Measurements from ENCODE around the gene POLR2E. TPM values are rescaled to one million over a fixed set of nuclear protein-coding genes. Genes with fewer than 3 reads are reported as not detected.

POLR2E gene
- polyA plus RNA-seq, 1 donor from 2014 or later: 172 TPM

GRCh38 chr19:1136201-1136600, 41.0 kb upstream of the POLR2E start:
- no peaks in the 10 kb centered on the region for H3K9me3 ChIP-seq (ENCODE audit: low read length)
- H3K4me2 ChIP-seq (ENCODE audit: low read length): no peak overlapping the region
- H2AFZ ChIP-seq (ENCODE audit: low read depth, low read length): no peak overlapping the region
- no peaks in the 10 kb centered on the region for H3K79me2 ChIP-seq (replicated peaks; ENCODE audit: insufficient read depth, low read length)
- H3K9ac ChIP-seq (ENCODE audit: low read length): no peak overlapping the region
- no peak for TF ChIP-seq EZH2 (IDR thresholded peaks at IDR 0.05; ENCODE audit: borderline replicate concordance, insufficient read depth, low read length, poor library complexity, severe bottlenecking)
- no peak for TF ChIP-seq TAF1 (IDR thresholded peaks at IDR 0.05; ENCODE audit: low read depth)
- TF ChIP-seq EP300 (conservative IDR thresholded peaks at IDR 0.05; ENCODE audit: poor library complexity, severe bottlenecking): no peak
- TF ChIP-seq SMC3 (conservative IDR thresholded peaks at IDR 0.05; ENCODE audit: poor library complexity): no peak
- no peak for TF ChIP-seq CTCF (IDR thresholded peaks at IDR 0.05; ENCODE audit: poor library complexity, severe bottlenecking)
- no peak for TF ChIP-seq REST (IDR thresholded peaks at IDR 0.05; ENCODE audit: borderline replicate concordance)
- TF ChIP-seq POLR2AphosphoS5 (IDR thresholded peaks at IDR 0.05): no peak
- TF ChIP-seq MXI1 (conservative IDR thresholded peaks at IDR 0.05; ENCODE audit: poor library complexity, severe bottlenecking): no peak
- no peak for TF ChIP-seq RAD21 (conservative IDR thresholded peaks at IDR 0.05)
- H3K36me3 ChIP-seq (ENCODE audit: insufficient read depth, low read length): no peaks in the 10 kb centered on the region
- H3F3A ChIP-seq (ENCODE audit: insufficient read depth, low read length, poor library complexity, severe bottlenecking): no peaks in the 10 kb centered on the region
- H3K27me3 ChIP-seq (ENCODE audit: insufficient read depth, low read depth, low read length): no peaks in the 10 kb centered on the region
- H3K4me3 ChIP-seq (ENCODE audit: low read length): no peak overlapping the region
- H4K20me1 ChIP-seq (ENCODE audit: insufficient read depth): no peaks in the 10 kb centered on the region
- H3K27ac ChIP-seq (ENCODE audit: low read length): no peak overlapping the region
- H3K9me2 ChIP-seq (ENCODE audit: insufficient read depth, low read length): no peaks in the 10 kb centered on the region

- Histone ChIP-seq H3K4me3 (ENCODE audit: low read length) (no peak overlapping the region), H3K79me2 (replicated peaks; ENCODE audit: insufficient read depth, low read length) (no peaks in the 10 kb centered on the region), H3K27me3 (ENCODE audit: insufficient read depth, low read depth, low read length) (no peaks in the 10 kb centered on the region), H2AFZ (ENCODE audit: low read depth, low read length) (no peak overlapping the region), H3K27ac (ENCODE audit: low read length) (no peak overlapping the region), H3K36me3 (ENCODE audit: insufficient read depth, low read length) (no peaks in the 10 kb centered on the region), H3F3A (ENCODE audit: insufficient read depth, low read length, poor library complexity, severe bottlenecking) (no peaks in the 10 kb centered on the region), H4K20me1 (ENCODE audit: insufficient read depth) (no peaks in the 10 kb centered on the region), H3K9me2 (ENCODE audit: insufficient read depth, low read length) (no peaks in the 10 kb centered on the region), H3K9me3 (ENCODE audit: low read length) (no peaks in the 10 kb centered on the region), H3K4me2 (ENCODE audit: low read length) (no peak overlapping the region), H3K9ac (ENCODE audit: low read length) (no peak overlapping the region)
- TF ChIP-seq CTCF (IDR thresholded peaks at IDR 0.05; ENCODE audit: poor library complexity, severe bottlenecking) (no peak), TAF1 (IDR thresholded peaks at IDR 0.05; ENCODE audit: low read depth) (no peak), EP300 (conservative IDR thresholded peaks at IDR 0.05; ENCODE audit: poor library complexity, severe bottlenecking) (no peak), POLR2AphosphoS5 (IDR thresholded peaks at IDR 0.05) (no peak), SMC3 (conservative IDR thresholded peaks at IDR 0.05; ENCODE audit: poor library complexity) (no peak), RAD21 (conservative IDR thresholded peaks at IDR 0.05) (no peak), REST (IDR thresholded peaks at IDR 0.05; ENCODE audit: borderline replicate concordance) (no peak), EZH2 (IDR thresholded peaks at IDR 0.05; ENCODE audit: borderline replicate concordance, insufficient read depth, low read length, poor library complexity, severe bottlenecking) (no peak), MXI1 (conservative IDR thresholded peaks at IDR 0.05; ENCODE audit: poor library complexity, severe bottlenecking) (no peak)
Observed at GRCh38 chr19:1135454-1135853, 40.3 kb upstream of the POLR2E start.
